Central memory CD8-positive, alpha-beta T cell (primary cell): ENCODE data around the gene RPE.

Source experiments
- ATAC-seq: fragments of 150-1000 bp; cut with Tn5 transposase; replicated peaks from 2 replicates; pipeline ENCODE4 v1.10.0; 2022; ENCODE audit warnings: mild to moderate bottlenecking, moderate FRiP score, moderate number of reproducible peaks; ENCODE audit not compliant: poor library complexity, severe bottlenecking; ENCODE audit errors: extremely low read depth
- DNase-seq, 2 donors: peaks; one replicate each; pipeline ENCODE4 v3.0.0; 2021; ENCODE audit warnings: low spot score in 2 of 2
- H3K27ac Mint-ChIP-seq: one replicate; pipeline ENCODE4 v1.8.0; 2022; ENCODE audit warnings: low read depth, mild to moderate bottlenecking, moderate library complexity, mixed read lengths
- H3K27me3 Mint-ChIP-seq: one replicate; pipeline ENCODE4 v1.8.0; 2022; ENCODE audit warnings: mixed read lengths
- H3K36me3 Mint-ChIP-seq: one replicate; pipeline ENCODE4 v1.8.0; 2022; ENCODE audit warnings: mild to moderate bottlenecking, moderate library complexity, mixed read lengths; ENCODE audit not compliant: insufficient read depth
- H3K4me1 Mint-ChIP-seq: one replicate; pipeline ENCODE4 v1.8.0; 2022; ENCODE audit warnings: mixed read lengths
- H3K4me3 Mint-ChIP-seq: one replicate; pipeline ENCODE4 v1.8.0; 2022; ENCODE audit warnings: mild to moderate bottlenecking, moderate library complexity, mixed read lengths
- H3K9me3 Mint-ChIP-seq: one replicate; pipeline ENCODE4 v1.8.0; 2022; ENCODE audit warnings: mixed read lengths

Gene RPE

DNA sequence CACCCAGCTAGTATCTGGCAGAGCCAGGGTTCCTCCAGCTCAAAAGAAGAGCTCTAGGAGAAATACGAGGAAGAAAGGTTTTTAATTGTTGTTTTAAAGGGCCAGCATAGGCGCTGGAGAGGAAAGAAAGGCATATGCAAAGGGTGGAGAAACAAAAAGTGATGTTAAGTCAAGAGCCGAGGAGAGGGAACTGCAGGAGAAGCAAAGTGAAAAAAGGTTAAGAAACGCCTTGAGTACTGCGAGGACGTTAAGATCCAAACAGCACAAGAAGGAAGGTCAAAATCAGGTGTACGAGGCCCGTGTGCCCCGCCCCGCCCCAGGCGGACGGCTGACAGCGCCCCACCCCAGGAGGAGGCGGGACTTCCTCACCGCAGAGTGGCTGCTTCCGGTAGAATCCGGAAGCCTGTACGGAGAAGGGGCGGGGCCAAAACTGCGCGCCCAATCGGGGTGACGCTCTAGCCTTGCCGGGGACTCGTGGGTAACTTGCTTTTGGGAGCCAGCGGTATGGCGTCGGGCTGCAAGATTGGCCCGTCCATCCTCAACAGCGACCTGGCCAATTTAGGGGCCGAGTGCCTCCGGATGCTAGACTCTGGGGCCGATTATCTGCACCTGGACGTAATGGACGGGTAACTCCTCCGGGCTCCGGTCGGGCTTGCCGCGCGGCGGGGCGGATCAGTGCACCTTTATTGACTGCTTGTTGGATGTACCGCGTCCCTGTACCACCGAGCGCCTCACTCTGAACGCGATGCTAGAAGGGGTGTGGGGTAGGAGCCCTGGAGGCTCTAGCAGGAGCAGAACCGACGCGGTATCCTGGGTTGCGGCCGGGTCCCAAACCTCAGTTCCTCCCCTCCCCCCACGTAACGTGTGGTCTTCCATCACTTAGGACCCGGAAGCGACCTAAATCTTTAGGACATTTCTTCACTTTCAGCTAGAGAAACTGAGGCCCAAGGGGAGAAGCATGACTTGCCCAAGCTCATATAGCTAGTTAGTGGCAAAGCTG lies at the start of gene RPE:
Gene RPE, plus strand, starts transcription at position 481 of the 1,000 bp plus-strand sequence. Its CDS starts 24 bp downstream, at position 505.
- H3K9me3 Mint-ChIP-seq, result no peaks in the 10 kb centered on the region
- H3K27ac Mint-ChIP-seq, result peak within 1 kb of the TSS; percentile 60
- no peaks in the 10 kb centered on the region for H3K27me3 Mint-ChIP-seq
- DNase-seq, result peak; percentile 92 to 97
- peaks cover 52% of the 10 kb centered on the region for H3K4me1 Mint-ChIP-seq
- ATAC-seq, result peak; percentile 99
- H3K4me3 Mint-ChIP-seq, result peak within 1 kb of the TSS; percentile 98
- H3K36me3 Mint-ChIP-seq, result peaks cover 10% of the 10 kb centered on the region

DNA sequence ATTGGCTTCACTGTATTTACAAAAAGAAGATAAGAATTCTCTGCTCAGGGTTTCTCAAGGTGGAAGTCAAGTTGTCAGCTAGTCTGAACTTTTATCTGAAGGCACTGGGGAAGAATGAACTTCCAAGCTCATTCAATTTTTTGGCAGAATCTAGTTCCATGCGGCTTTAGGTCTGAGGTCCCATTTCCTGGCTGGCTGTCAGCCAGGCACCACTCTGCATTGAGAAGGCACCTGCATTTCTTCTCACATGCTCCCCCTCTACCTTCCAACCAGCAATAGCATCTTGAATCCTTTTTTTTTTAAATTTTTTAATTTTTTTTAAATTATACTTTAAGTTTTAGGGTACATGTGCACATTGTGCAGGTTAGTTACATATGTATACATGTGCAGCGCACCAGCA lies 46.2 kb upstream of the RPE start:
- Mint-ChIP-seq H3K9me3 (no peaks in the 10 kb centered on the region), H3K4me3 (no peak overlapping the region), H3K36me3 (peaks cover 2% of the 10 kb centered on the region), H3K4me1 (no peaks in the 10 kb centered on the region), H3K27ac (no peak overlapping the region), H3K27me3 (peaks cover 39% of the 10 kb centered on the region)
- no peak for ATAC-seq
- DNase-seq, result no peak

DNA sequence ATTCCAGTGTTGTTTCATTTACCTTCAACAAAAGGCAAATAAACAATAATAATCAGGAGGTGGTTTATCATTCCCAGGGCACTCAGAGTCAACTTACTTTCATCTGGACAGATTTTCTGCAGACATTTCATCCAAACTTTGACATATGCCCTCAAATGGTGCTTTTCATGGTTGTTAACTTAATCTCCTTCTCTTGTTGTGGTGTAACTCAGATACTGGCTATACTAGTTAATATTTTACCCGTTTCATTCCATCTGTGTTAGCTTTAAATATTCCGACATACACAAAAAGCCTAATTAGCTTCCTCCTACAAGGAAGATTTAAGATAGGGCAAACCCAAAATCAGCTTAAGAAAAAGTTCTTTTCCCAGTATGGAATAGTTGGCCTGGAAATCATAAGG lies 44.4 kb upstream of the RPE start:
- H3K4me1 Mint-ChIP-seq, result no peaks in the 10 kb centered on the region
- no peak overlapping the region for H3K4me3 Mint-ChIP-seq
- H3K9me3 Mint-ChIP-seq, result no peaks in the 10 kb centered on the region
- DNase-seq (no peak), ATAC-seq (no peak)
- H3K27me3 Mint-ChIP-seq, result peaks cover 22% of the 10 kb centered on the region
- no peak overlapping the region for H3K27ac Mint-ChIP-seq
- no peaks in the 10 kb centered on the region for H3K36me3 Mint-ChIP-seq

DNA sequence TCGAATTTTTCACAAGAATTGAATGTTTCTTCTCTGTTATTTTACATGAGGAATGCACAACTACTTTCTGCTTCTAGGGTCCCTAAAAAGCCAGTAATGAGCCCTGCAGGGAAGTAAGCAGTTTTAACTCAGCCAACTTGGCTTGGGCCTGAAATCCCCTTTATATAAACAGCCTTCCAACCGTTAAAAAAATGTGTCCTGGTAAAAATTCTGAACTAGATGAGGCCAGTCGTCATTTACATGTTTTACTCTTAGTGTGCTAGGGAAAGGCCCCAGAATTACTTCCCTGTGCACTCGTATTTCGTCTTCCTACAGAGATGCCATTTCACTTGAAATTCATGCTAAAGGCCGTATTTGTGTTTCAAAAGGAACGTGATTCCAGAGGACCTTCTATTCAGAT lies 42.4 kb upstream of the RPE start:
- H3K27ac Mint-ChIP-seq, result no peak overlapping the region

DNA sequence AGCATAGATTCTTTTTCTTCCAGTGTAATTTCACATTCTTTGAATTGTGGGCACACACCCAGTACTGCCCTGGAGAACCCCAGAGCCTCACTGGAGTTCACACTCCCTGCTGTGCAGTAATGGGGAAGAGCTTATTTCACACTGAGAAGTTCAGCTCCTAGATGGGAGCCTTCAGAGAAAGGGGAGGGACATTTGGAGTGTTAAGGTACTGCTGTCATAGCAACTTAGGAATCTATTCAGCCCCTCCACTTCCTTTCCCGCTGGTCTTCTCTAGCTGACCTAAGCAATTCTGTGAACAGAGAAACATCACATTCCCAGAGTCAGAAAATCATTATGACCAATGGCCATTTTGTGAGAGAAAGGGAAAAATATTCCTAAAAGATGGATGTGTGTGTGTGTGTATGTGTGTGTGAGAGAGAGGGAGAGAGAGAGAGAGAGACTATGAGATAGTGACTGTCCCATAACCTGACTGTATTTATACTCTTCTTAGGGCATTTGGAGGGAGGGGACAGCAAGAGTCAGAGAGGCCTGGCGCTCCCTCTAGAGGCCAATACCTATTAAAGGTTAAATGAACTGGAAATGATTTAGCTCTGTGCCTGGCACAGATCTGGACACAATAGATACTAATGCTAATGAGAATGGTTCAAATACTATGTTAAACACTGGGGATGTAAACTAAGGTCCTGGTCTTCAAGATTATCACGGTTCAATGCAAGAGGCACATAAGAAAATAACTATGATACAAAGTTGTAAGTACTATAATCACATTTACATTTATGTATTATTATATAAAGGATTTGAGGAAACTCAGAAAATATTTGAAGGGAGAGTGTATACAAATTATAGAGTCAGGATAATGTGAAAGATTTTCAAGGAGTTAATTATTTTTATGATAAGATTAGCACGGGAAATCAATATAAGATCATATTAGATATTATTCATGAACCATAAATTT lies 41.5 kb upstream of the RPE start:
- H3K36me3 Mint-ChIP-seq, result no peaks in the 10 kb centered on the region
- H3K4me3 Mint-ChIP-seq, result no peak overlapping the region
- no peaks in the 10 kb centered on the region for H3K9me3 Mint-ChIP-seq
- H3K4me1 Mint-ChIP-seq, result no peaks in the 10 kb centered on the region
- no peak overlapping the region for H3K27ac Mint-ChIP-seq
- peak; percentile 36 for ATAC-seq
- no peak for DNase-seq
- H3K27me3 Mint-ChIP-seq, result peaks cover 12% of the 10 kb centered on the region

More for the DNA sequence above, 42.4 kb upstream of the RPE start:
- Mint-ChIP-seq H3K9me3 (no peaks in the 10 kb centered on the region), H3K4me1 (no peaks in the 10 kb centered on the region), H3K4me3 (no peak overlapping the region), H3K36me3 (no peaks in the 10 kb centered on the region), H3K27me3 (peaks cover 16% of the 10 kb centered on the region)
- ATAC-seq, result no peak
- DNase-seq, result no peak

DNA sequence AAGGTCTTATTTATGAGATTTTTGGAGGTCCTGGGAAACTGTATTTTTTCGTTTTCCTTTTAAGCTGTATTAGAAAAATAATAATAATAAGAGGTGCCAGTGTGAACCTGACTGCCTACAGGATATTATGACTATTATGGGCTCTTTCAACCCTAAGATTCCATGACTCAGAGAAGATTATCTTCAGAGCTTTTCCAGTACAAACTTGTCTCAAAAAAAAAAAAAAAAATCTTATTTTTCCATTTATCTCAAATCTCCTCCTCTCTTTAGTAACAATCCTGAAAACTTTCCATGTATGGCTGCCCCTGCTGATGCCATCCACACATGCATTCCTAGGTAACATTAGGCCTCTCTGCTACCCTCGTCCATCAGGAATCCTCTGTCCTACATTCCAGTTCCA lies 36.7 kb upstream of the RPE start:
- H3K4me1 Mint-ChIP-seq, result no peaks in the 10 kb centered on the region
- no peak overlapping the region for H3K4me3 Mint-ChIP-seq
- no peaks in the 10 kb centered on the region for H3K27me3 Mint-ChIP-seq
- no peaks in the 10 kb centered on the region for H3K36me3 Mint-ChIP-seq
- H3K9me3 Mint-ChIP-seq, result no peaks in the 10 kb centered on the region
- ATAC-seq (no peak), DNase-seq (no peak)
- H3K27ac Mint-ChIP-seq, result no peak overlapping the region

DNA sequence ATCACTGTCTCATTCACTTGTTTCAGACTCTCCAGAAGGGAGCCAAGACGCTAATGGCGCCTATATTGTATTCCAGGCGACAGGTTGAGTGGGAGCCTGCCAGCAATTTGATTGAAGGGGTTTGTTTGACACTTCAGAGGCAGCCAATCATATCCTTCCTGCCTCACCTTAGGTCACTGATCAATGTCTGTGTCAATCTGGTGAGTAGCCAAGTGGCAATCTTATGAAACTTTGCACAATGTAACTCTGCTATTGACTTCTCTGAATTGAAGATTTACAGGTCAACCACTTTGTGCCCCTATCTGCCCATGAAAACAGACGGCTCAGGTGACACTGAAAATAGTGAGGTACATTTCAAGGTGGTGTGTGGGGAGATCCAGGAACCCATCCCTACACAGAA lies 32.7 kb upstream of the RPE start:
- Mint-ChIP-seq H3K36me3 (no peaks in the 10 kb centered on the region), H3K9me3 (no peaks in the 10 kb centered on the region), H3K4me3 (no peak overlapping the region), H3K27me3 (no peaks in the 10 kb centered on the region), H3K27ac (no peak overlapping the region), H3K4me1 (no peaks in the 10 kb centered on the region)
- no peak for DNase-seq
- ATAC-seq, result no peak

DNA sequence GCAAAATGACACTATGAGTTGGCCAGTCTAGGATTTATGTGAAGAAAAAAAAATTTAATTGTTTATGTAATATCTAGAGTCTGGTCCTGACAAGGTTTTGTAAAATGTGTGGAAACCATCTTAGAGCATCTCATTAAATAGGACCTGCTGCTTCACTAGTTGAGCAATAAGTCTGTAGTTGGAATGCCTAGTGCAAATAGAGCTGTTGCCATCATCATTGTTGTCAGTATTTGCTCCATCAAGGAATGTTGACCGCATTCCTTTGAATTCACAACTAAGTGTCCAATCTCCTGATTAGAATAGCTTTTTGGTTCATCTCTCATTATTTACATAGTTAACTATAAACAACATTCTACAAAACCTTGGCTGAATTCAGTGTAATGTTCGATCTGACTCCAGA lies 32.2 kb upstream of the RPE start:
- H3K4me3 Mint-ChIP-seq, result no peak overlapping the region
- H3K9me3 Mint-ChIP-seq, result no peaks in the 10 kb centered on the region
- no peak overlapping the region for H3K27ac Mint-ChIP-seq
- H3K4me1 Mint-ChIP-seq, result no peaks in the 10 kb centered on the region
- DNase-seq, result no peak
- ATAC-seq, result no peak
- H3K36me3 Mint-ChIP-seq, result no peaks in the 10 kb centered on the region
- H3K27me3 Mint-ChIP-seq, result no peaks in the 10 kb centered on the region

DNA sequence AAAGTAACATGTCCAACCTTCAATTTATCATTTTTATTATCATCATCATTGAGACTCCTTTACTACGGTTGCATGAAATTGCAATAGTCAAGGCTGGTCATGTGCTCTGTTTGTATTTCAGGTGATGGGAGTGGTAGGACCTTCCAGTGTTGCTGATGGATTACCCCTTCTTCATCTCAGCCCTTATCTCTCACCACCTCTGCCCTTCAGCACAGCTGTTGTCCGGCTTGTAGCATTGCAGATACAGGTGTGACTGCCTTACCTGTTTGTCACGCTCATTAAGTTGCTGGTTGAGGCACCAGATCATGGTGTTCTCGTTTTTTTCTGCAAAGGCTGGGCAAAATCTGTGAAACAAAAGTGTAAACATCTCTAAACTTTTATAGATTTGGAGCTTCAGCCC lies 31.7 kb upstream of the RPE start:
- no peak for ATAC-seq
- Mint-ChIP-seq H3K4me1 (no peaks in the 10 kb centered on the region), H3K27ac (no peak overlapping the region), H3K9me3 (no peaks in the 10 kb centered on the region), H3K36me3 (no peaks in the 10 kb centered on the region), H3K4me3 (no peak overlapping the region), H3K27me3 (no peaks in the 10 kb centered on the region)
- no peak for DNase-seq

DNA sequence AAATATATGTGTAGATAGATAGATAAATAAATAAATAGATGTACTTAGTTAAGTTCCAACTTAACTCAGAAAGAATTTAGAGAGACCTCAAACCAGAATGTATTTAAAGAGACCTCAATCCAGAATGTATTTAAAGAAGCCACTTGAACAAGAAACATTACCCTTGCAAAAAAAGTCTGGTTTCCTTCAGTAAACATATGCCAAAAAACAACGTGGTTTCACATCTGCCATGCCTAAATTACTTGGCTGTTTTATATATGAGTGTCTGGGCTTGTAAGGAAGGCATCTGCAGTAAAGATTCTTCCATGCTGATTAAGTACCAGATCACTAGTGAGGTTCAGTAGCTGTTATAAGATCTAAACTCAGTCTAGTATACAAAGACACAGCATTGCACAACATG lies 29.1 kb upstream of the RPE start:
- ATAC-seq (no peak), DNase-seq (no peak)
- H3K9me3 Mint-ChIP-seq, result no peaks in the 10 kb centered on the region
- no peaks in the 10 kb centered on the region for H3K4me1 Mint-ChIP-seq
- no peaks in the 10 kb centered on the region for H3K27me3 Mint-ChIP-seq
- no peak overlapping the region for H3K4me3 Mint-ChIP-seq
- H3K36me3 Mint-ChIP-seq, result no peaks in the 10 kb centered on the region
- H3K27ac Mint-ChIP-seq, result no peak overlapping the region

DNA sequence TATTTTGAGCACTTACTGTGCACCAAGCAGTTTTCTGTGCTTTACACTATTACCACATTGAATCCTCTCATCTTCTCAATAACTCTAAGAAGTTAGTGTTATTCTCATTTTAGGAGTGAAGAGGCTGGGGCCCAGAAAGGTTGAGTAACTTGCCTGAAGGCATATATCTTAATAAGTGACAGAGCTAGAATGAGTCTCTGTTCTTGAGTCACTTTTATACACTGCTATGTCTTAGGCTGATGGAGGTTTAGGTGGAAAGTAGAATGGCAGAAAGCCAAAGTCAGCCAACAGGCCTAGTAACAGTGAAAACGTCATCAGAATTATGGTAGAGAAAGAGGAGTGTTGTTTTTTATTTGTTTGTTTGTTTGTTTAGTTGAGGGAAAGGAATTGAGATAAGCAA lies 27.9 kb upstream of the RPE start:
- Mint-ChIP-seq H3K9me3 (no peaks in the 10 kb centered on the region), H3K27me3 (no peaks in the 10 kb centered on the region), H3K4me1 (no peaks in the 10 kb centered on the region), H3K36me3 (no peaks in the 10 kb centered on the region), H3K27ac (no peak overlapping the region), H3K4me3 (no peak overlapping the region)
- DNase-seq (no peak), ATAC-seq (no peak)

DNA sequence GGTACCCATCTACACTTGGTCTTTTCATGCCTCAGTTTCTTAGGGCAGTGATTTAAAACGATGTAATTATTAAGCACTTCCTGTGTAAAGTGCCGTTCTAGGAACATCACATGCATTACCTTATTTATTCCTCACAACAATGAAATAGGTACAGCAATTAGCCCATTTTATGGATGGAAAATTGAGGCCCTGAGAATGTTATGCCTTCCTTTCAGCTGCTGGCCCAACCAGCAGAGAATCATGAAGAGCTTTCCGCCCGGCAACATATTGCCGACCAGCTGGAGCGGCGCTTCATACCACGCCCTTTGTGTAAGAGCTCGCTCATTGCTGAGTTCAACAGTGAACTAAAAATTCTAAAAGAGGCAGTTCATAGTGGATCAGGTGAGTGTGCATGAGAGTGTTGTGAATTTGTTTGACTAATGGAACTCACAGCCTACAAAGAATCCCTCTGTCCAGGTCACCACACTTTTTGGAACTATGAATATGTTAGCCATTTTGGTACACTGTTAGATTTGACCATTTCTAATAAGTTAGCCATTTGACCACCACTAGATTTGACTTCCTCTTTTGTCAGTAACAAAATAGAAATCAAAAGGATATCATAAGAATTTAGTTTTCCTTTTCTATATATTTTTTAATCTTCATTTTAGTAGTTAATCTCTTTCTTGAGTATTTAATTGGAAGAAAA lies 25.6 kb upstream of the RPE start:
- no peaks in the 10 kb centered on the region for H3K36me3 Mint-ChIP-seq
- H3K9me3 Mint-ChIP-seq, result no peaks in the 10 kb centered on the region
- H3K27me3 Mint-ChIP-seq, result no peaks in the 10 kb centered on the region
- no peak overlapping the region for H3K4me3 Mint-ChIP-seq
- no peak overlapping the region for H3K27ac Mint-ChIP-seq
- H3K4me1 Mint-ChIP-seq, result no peaks in the 10 kb centered on the region
- DNase-seq (no peak), ATAC-seq (no peak)
